GM06990 (cell line): ENCODE data around the gene SUCLG1.

ENCODE experiments used
- DNase-seq: peaks from one replicate; pipeline ENCODE4 v3.0.0-alpha.2; 2011; ENCODE audit not compliant: insufficient read length; ENCODE audit errors: extremely low read depth
- H3K27me3 ChIP-seq: replicated peaks from 2 replicates; pipeline ENCODE4 v1.6.0; 2011; ENCODE audit warnings: low read length; ENCODE audit not compliant: control insufficient read depth, insufficient read depth
- H3K36me3 ChIP-seq: 2 replicates; pipeline ENCODE4 v1.5.1; 2011; ENCODE audit warnings: low read length; ENCODE audit not compliant: control insufficient read depth, insufficient read depth
- H3K4me3 ChIP-seq: replicated peaks from 2 replicates; pipeline ENCODE4 v1.5.1; 2011; ENCODE audit warnings: low read depth, mild to moderate bottlenecking, control low read depth, low read length
- CTCF ChIP-seq: IDR thresholded peaks from 2 replicates; pipeline ENCODE4 v1.5.1; 2011; ENCODE audit warnings: low read length, control low read depth, mild to moderate bottlenecking, inconsistent platforms; ENCODE audit not compliant: insufficient read depth, poor library complexity, severe bottlenecking

SUCLG1 gene

GRCh38 chr2:84461310-84461709 is 2.2 kb upstream of the SUCLG1 start:
- Histone ChIP-seq H3K36me3 (no peaks in the 10 kb centered on the region), H3K4me3 (no peak overlapping the region), H3K27me3 (no peaks in the 10 kb centered on the region)
- no peak for DNase-seq
- no peak for TF ChIP-seq CTCF

GRCh38 chr2:84460670-84461069 is 1.6 kb upstream of the SUCLG1 start:
- no peak for DNase-seq
- no peaks in the 10 kb centered on the region for H3K36me3 ChIP-seq
- TF ChIP-seq CTCF, result no peak
- no peaks in the 10 kb centered on the region for H3K27me3 ChIP-seq
- no peak overlapping the region for H3K4me3 ChIP-seq

GRCh38 chr2:84459944-84460429 is 907 bp upstream of the SUCLG1 start:
- Histone ChIP-seq H3K36me3 (no peaks in the 10 kb centered on the region), H3K27me3 (no peaks in the 10 kb centered on the region), H3K4me3 (peak overlapping the region; percentile 96)
- DNase-seq, result no peak
- no peak for TF ChIP-seq CTCF

GRCh38 chr2:84458551-84459017 is 496 bp downstream of the SUCLG1 start:
- Histone ChIP-seq H3K4me3 (peak overlapping the region; percentile 96), H3K27me3 (no peaks in the 10 kb centered on the region), H3K36me3 (no peaks in the 10 kb centered on the region)
- DNase-seq, result no peak
- no peak for TF ChIP-seq CTCF

- TF ChIP-seq CTCF, result no peak
- Histone ChIP-seq H3K27me3 (no peaks in the 10 kb centered on the region), H3K36me3 (no peaks in the 10 kb centered on the region), H3K4me3 (peak overlapping the region; percentile 96)
- no peak for DNase-seq
These were observed 1.4 kb downstream of the SUCLG1 start for GRCh38 chr2:84457686-84458085.

GRCh38 chr2:84456156-84456555 is 2.9 kb downstream of the SUCLG1 start:
- no peak for TF ChIP-seq CTCF
- no peak for DNase-seq
- no peak overlapping the region for H3K4me3 ChIP-seq
- no peaks in the 10 kb centered on the region for H3K27me3 ChIP-seq
- no peaks in the 10 kb centered on the region for H3K36me3 ChIP-seq
